Activated naive CD8-positive, alpha-beta T cell treated with anti-CD3 and anti-CD28 coated beads, Interleukin-2, amount 50 U/mL, for 16 hours (primary cell): ENCODE measurements around the gene ZNF436.
"Not testable (repeated sequence)": the region's sequence is repeated elsewhere in the genome, so short reads cannot be mapped to it uniquely, and the experiment has no call there.

Experiments used
- DNase-seq: peaks from one replicate; pipeline ENCODE4 v3.0.0-alpha.2; 2020; ENCODE audit warnings: low read depth, low spot score

The ZNF436 gene

GRCh38 chr1:23310280-23310679 is 59.4 kb downstream of the ZNF436 start:
- not testable (repeated sequence) for DNase-seq
